DOHH2 (cell line): Measurements from ENCODE around the gene SCN2B.

Source experiments
- H3F3A ChIP-seq: fragments of 200-600 bp; sonication (generic), shearing (Covaris generic); 2 replicates; pipeline ENCODE4 v1.6.0; 2016; ENCODE audit warnings: antibody characterized with exemption, mild to moderate bottlenecking; ENCODE audit not compliant: control insufficient read depth, insufficient read depth
- H3K27ac ChIP-seq: fragments of 200-600 bp; sonication (generic); 2 replicates; pipeline ENCODE4 v1.5.1; 2014; ENCODE audit warnings: low read depth, mild to moderate bottlenecking, low read length, moderate library complexity
- H3K27me3 ChIP-seq: fragments of 200-600 bp; sonication (generic); 2 replicates; pipeline ENCODE4 v1.6.1; 2014; ENCODE audit warnings: mild to moderate bottlenecking, low read length, mixed read lengths; ENCODE audit not compliant: control insufficient read depth
- H3K36me3 ChIP-seq: fragments of 200-600 bp; sonication (generic); 2 replicates; pipeline ENCODE4 v1.6.1; 2014; ENCODE audit warnings: mild to moderate bottlenecking, low read length, moderate library complexity, mixed read lengths; ENCODE audit not compliant: control insufficient read depth
- H3K4me1 ChIP-seq: fragments of 200-600 bp; sonication (generic); 2 replicates; pipeline ENCODE4 v1.6.1; 2014; ENCODE audit warnings: mild to moderate bottlenecking, low read length, mixed read lengths; ENCODE audit not compliant: control insufficient read depth
- H3K4me2 ChIP-seq: fragments of 200-600 bp; sonication (generic); 2 replicates; pipeline ENCODE4 v1.6.0; 2014; ENCODE audit warnings: mild to moderate bottlenecking, low read length, moderate library complexity
- H3K4me3 ChIP-seq: fragments of 200-600 bp; sonication (generic); 2 replicates; pipeline ENCODE4 v1.5.1; 2014; ENCODE audit warnings: mild to moderate bottlenecking, low read length, mixed read lengths
- H3K79me2 ChIP-seq: fragments of 200-600 bp; sonication (generic); 2 replicates; pipeline ENCODE4 v1.6.1; 2014; ENCODE audit warnings: mild to moderate bottlenecking, low read length, mixed read lengths; ENCODE audit not compliant: control insufficient read depth
- H3K9me2 ChIP-seq: fragments of 200-600 bp; sonication (generic); replicated peaks from 2 replicates; pipeline ENCODE4 v1.6.1; 2014; ENCODE audit warnings: mild to moderate bottlenecking, low read length, mixed read lengths; ENCODE audit not compliant: control insufficient read depth
- H3K9me3 ChIP-seq: fragments of 200-600 bp; sonication (generic); 2 replicates; pipeline ENCODE4 v1.6.1; 2014; ENCODE audit warnings: antibody characterized with exemption, low read length, mixed read lengths; ENCODE audit not compliant: control insufficient read depth, insufficient read depth
- H4K20me1 ChIP-seq: fragments of 200-600 bp; sonication (generic); 2 replicates; pipeline ENCODE4 v1.6.0; 2014; ENCODE audit warnings: low read depth, mild to moderate bottlenecking, antibody characterized with exemption, low read length, moderate library complexity; ENCODE audit not compliant: control insufficient read depth, insufficient read depth
- CTCF ChIP-seq: fragments of 200-600 bp; sonication (generic); IDR thresholded peaks from one replicate; pipeline ENCODE4 v1.5.1; 2014; ENCODE audit warnings: antibody characterized with exemption, mild to moderate bottlenecking, low read depth, low read length; ENCODE audit not compliant: poor library complexity, severe bottlenecking
- EZH2phosphoT487 ChIP-seq: fragments of 200-600 bp; sonication (generic); IDR thresholded peaks from 2 replicates; pipeline ENCODE4 v1.6.1; 2017; ENCODE audit warnings: borderline replicate concordance, mild to moderate bottlenecking, antibody characterized with exemption, low read length, moderate library complexity, mixed read lengths

Gene SCN2B

GRCh38 chr11:118175993-118176777 is at the start of gene SCN2B:
Gene SCN2B (minus strand): TSS chr11:118176639. CDS start chr11:118176431, 208 bp downstream.
- Histone ChIP-seq H3K27ac (no peak within 1 kb of the TSS), H3K4me2 (peak within 1 kb of the TSS; percentile 29), H3K36me3 (no peaks in the 10 kb centered on the region), H3K4me1 (peaks cover 19% of the 10 kb centered on the region), H3F3A (0 out of 2 replicates have a peak, but pooled peaks cover 2% of the 10 kb centered on the region), H3K79me2 (no peaks in the 10 kb centered on the region), H4K20me1 (no peaks in the 10 kb centered on the region), H3K9me2 (no peaks in the 10 kb centered on the region), H3K27me3 (no peaks in the 10 kb centered on the region), H3K4me3 (no peak within 1 kb of the TSS), H3K9me3 (no peaks in the 10 kb centered on the region)
- TF ChIP-seq EZH2phosphoT487: no peak

DNA sequence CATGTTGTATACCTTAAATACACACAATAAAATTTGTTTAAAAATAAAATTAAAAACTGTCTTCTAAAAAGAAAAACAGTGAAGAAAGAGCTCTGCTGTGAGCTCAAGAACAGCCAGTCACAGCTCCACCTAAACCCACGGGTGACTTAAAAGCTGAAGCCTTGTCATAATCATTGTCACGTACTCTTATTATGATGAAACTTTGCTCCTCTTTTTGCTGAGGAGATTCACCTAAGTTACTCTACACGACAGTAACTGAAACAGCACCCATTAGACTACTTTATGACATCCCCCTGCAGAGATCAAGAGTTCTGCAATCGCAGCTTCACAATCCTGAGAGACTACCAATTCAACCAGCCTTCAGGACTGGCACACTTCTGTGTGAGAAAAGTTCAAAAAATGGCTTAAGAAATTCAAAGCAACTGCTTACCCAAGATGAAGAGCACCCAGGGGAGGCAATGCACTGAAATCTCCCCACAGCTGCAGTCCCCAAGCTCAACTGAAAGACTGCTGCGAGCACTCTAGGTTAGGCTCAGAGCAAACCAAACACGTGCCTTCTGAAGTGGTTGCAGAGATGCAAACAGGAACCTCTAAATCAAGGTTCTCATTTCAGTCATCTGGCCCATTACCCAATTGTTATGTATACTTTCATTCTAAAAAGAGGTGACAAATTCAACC is 48.2 kb upstream of the SCN2B start, which contains the start of gene JAML:
TSS of gene JAML (minus strand) at position 501 of the 678 bp plus-strand sequence. CDS start 10,145 bp downstream, outside the sequence.
- Histone ChIP-seq H3K9me2 (no peaks in the 10 kb centered on the region), H4K20me1 (no peaks in the 10 kb centered on the region), H3K4me1 (peaks cover 60% of the 10 kb centered on the region), H3F3A (peaks cover 4% of the 10 kb centered on the region; the same call in 1 of the 2 replicates), H3K79me2 (no peaks in the 10 kb centered on the region), H3K27ac (peak within 1 kb of the TSS; percentile 33), H3K9me3 (no peaks in the 10 kb centered on the region), H3K4me3 (peak within 1 kb of the TSS; percentile 31), H3K4me2 (peak within 1 kb of the TSS; percentile 46), H3K36me3 (no peaks in the 10 kb centered on the region), H3K27me3 (no peaks in the 10 kb centered on the region)
- TF ChIP-seq CTCF (no peak), EZH2phosphoT487 (no peak)

GRCh38 chr11:118223992-118224391 is 47.6 kb upstream of the SCN2B start:
- Histone ChIP-seq H3K9me3 (no peaks in the 10 kb centered on the region), H3K4me2 (0 out of 2 replicates have a peak overlapping the region, but pooled peaks have one; percentile 17), H3K27ac (no peak overlapping the region), H3K36me3 (no peaks in the 10 kb centered on the region), H3F3A (no peaks in the 10 kb centered on the region; the same call in 1 of the 2 replicates), H4K20me1 (no peaks in the 10 kb centered on the region), H3K9me2 (no peaks in the 10 kb centered on the region), H3K27me3 (no peaks in the 10 kb centered on the region), H3K79me2 (no peaks in the 10 kb centered on the region), H3K4me3 (peak overlapping the region; percentile 10), H3K4me1 (peaks cover 53% of the 10 kb centered on the region)
- no peak for TF ChIP-seq CTCF
- no peak for TF ChIP-seq EZH2phosphoT487

DNA sequence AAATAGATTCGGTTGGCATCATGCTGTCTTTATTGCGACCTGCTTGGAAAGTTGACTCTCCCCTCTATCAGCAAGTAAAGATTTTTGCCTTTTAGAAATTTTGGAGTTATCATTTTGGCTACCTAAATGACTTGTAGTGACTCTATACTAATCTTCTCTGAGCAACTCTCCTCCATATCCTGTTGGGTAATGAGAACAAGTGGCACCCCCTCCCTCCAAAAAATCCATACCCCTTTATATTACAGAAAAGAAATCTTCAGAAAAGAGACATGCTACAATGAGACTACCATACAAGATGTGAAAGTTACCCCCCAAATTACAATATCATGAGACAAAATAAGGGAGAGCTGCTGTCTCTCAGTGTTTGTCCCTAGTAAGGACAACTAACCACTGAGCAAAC is 47.1 kb upstream of the SCN2B start:
- Histone ChIP-seq H3K27me3 (no peaks in the 10 kb centered on the region), H3K9me3 (no peaks in the 10 kb centered on the region), H3K36me3 (no peaks in the 10 kb centered on the region), H3K4me1 (peaks cover 49% of the 10 kb centered on the region), H3F3A (no peaks in the 10 kb centered on the region; the same call in 1 of the 2 replicates), H4K20me1 (no peaks in the 10 kb centered on the region), H3K4me3 (no peak overlapping the region), H3K27ac (no peak overlapping the region), H3K9me2 (no peaks in the 10 kb centered on the region), H3K79me2 (no peaks in the 10 kb centered on the region), H3K4me2 (0 out of 2 replicates have a peak overlapping the region, but pooled peaks have one; percentile 17)
- TF ChIP-seq CTCF (no peak), EZH2phosphoT487 (no peak)
